ENCODE measurements around the gene IFI27. TPM values are rescaled to one million over a fixed set of nuclear protein-coding genes. Genes with fewer than 3 reads are reported as not detected.

The IFI27 gene
- 0.62 to 2.3 TPM (median 0.95 TPM) in 5 replicates for total RNA-seq (2022; extraction: Qiagen RNA extraction; ENCODE audit: low read depth)

GRCh38 chr14:94110552-94111181 lies at the start of gene IFI27:
IFI27 (plus strand) TSS chr14:94110736.

GRCh38 chr14:94080621-94081385 lies 29.7 kb upstream of the IFI27 start, which contains the start of the genes DDX24 and IFI27L1:
DDX24 (minus strand) TSS chr14:94081202; CDS start chr14:94079742, 1,460 bp downstream.
IFI27L1 (plus strand) TSS chr14:94081310; CDS start chr14:94096938, 15,628 bp downstream.

GRCh38 chr14:94129111-94129757 lies 18.7 kb downstream of the IFI27 start, which contains the start of gene IFI27L2:
IFI27L2 (minus strand) TSS chr14:94129604; CDS start chr14:94129564, 40 bp downstream.

Other genes starting within 250 kb of the IFI27 start
- not detected in 5 replicates for gene FAM181A, start 183.4 kb upstream of the IFI27 start, total RNA-seq (2022; extraction: Qiagen RNA extraction; ENCODE audit: low read depth)
- gene ASB2, start 134.2 kb upstream of the IFI27 start, total RNA-seq (2022; extraction: Qiagen RNA extraction; ENCODE audit: low read depth) = 1.5 to 3.5 TPM (median 1.9 TPM) in 5 replicates
- not detected in 5 replicates for gene CCDC197, start 113.4 kb upstream of the IFI27 start, total RNA-seq (2022; extraction: Qiagen RNA extraction; ENCODE audit: low read depth)
- 4.3 to 6.5 TPM (median 4.7 TPM) in 5 replicates for gene OTUB2, start 84.4 kb upstream of the IFI27 start, total RNA-seq (2022; extraction: Qiagen RNA extraction; ENCODE audit: low read depth)
- 175 to 191 TPM (median 183 TPM) in 5 replicates for gene DDX24, start 29.5 kb upstream of the IFI27 start, total RNA-seq (2022; extraction: Qiagen RNA extraction; ENCODE audit: low read depth)
- gene IFI27L1, start 29.4 kb upstream of the IFI27 start, total RNA-seq (2022; extraction: Qiagen RNA extraction; ENCODE audit: low read depth) = 14.6 to 20.2 TPM (median 19.0 TPM) in 5 replicates
- gene IFI27L2, start 18.9 kb downstream of the IFI27 start, total RNA-seq (2022; extraction: Qiagen RNA extraction; ENCODE audit: low read depth) = 51.3 to 66.7 TPM (median 55.5 TPM) in 5 replicates
- 0.22 to 0.59 TPM (median 0.24 TPM) in 5 replicates for gene PPP4R4, start 63.6 kb downstream of the IFI27 start, total RNA-seq (2022; extraction: Qiagen RNA extraction; ENCODE audit: low read depth)
- gene SERPINA10, start 182.5 kb downstream of the IFI27 start, total RNA-seq (2022; extraction: Qiagen RNA extraction; ENCODE audit: low read depth) = 0.08 TPM in 1 of 5 replicates, not detected in the others
- 0.59 to 1.1 TPM (median 0.94 TPM) in 5 replicates for gene SERPINA6, start 212.6 kb downstream of the IFI27 start, total RNA-seq (2022; extraction: Qiagen RNA extraction; ENCODE audit: low read depth)

Measured in A549 treated with CpdA at 1 μM for 4 hours (cell line).